Right cardiac atrium (tissue), 5 donors: ENCODE data around the gene SENP6. TPM values are rescaled to one million over a fixed set of nuclear protein-coding genes. Genes with fewer than 3 reads are reported as not detected.

ENCODE experiments used
- ATAC-seq, 2 donors: fragments of 200-7000 bp; cut with Tn5 transposase; one replicate each; pipeline versions ENCODE4 v1.8.0 to v1.9.1; 2020; ENCODE audit warnings: moderate library complexity in 2 of 2, mild to moderate bottlenecking in 1 of 2
- DNase-seq, 3 donors: peaks; one replicate each; pipeline ENCODE4 v3.0.0-alpha.2; 2020
- H3K27ac ChIP-seq: one replicate; pipeline ENCODE4 v1.5.1; 2013; ENCODE audit warnings: mild to moderate bottlenecking, low read length, control low read depth, moderate library complexity
- H3K27me3 ChIP-seq: one replicate; pipeline ENCODE4 v1.6.1; 2013; ENCODE audit not compliant: control insufficient read depth, insufficient read depth
- H3K4me1 ChIP-seq: one replicate; pipeline ENCODE4 v1.6.1; 2013; ENCODE audit warnings: low read length; ENCODE audit not compliant: control insufficient read depth, insufficient read depth
- H3K4me3 ChIP-seq: one replicate; pipeline ENCODE4 v1.5.1; 2013; ENCODE audit warnings: low read length, control low read depth
- H3K9me3 ChIP-seq: one replicate; pipeline ENCODE4 v1.6.1; 2013; ENCODE audit warnings: low read length; ENCODE audit not compliant: control insufficient read depth
- WGBS: extraction: QIAGEN DNeasy Blood & Tissue Kit; methylation state at CpG from one replicate; pipeline ENCODE4 v1.1.7; 2013; 5-methylcytosine and 5-hydroxymethylcytosine counted together
- intact Hi-C, 4 donors: fragments of 100-400 bp; cut with DNase I; formaldehyde crosslinking; loops; one replicate each; pipeline versions ENCODE4 v1.11.0 to v1.14.0; 2022 to 2023
- polyA plus RNA-seq: library from polyadenylated mRNA; stranded (reverse); fragments of 200-250 nt; gene quantifications from one replicate; pipeline ENCODE4 v1.2.3, GENCODE V29; 2013
- total RNA-seq, 4 donors: library from RNA; stranded (reverse); fragmentation: NEBNext Ultra II Directional; extraction: Animal tissue kit (Norgen Biotek cat#: 25700); gene quantifications; one replicate each; pipeline ENCODE4 v1.2.1, GENCODE V29; 2021
- donor health status: healthy with polysubstance abuse.
- donor health status: DM: no; HTN: yes; CAD: no.
- donor health status: DM: no; HTN: no; CAD: no.
- donor health status: DM: no; HTN: yes; CAD: no; lungs with severe emphysema.
- donor health status: DM: yes; HTN: yes; CAD: no.

Gene SENP6
- total and polyA plus RNA-seq, 5 donors = 23.0 to 76.5 (median 63.3) TPM

DNA sequence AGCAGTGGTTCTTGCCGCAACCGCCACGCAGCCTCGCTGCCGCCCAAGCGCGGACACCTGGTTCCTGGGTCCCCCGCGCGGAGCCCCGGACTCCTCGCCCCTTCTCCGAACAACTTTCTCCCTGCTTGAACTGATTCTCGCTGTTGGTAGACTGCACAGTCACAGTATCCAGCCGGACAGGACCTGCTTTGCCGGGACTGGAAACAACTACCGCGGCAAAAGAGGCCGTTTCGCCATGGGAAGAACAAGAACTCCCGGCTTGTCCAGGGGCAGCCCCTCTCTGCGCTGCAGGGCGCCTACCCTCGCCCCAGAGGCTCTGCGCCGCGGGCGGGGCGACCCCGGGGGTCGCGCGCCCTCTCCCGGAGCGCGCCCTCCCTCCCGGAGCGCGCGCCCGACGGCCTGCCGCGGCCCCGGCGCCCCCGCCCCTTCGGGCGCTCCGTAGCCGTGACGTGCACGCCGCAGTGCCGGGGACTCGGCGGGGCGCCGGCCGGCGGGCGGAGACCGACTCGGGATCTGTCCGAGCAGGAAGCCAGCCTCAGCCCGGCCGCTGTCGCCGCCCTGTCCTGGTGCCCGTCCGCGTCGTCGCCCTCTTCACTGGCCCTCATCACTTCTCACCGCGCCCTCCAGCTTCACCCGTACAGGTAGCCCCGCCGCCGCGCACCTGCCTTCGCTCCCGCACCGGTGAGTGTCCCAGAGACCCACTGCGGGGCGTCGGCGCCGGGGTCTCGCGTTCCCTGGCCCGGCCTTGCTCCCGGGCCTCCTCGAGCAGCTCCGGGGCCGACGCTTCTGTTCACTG, 147.3 kb downstream of the SENP6 start, which contains the start of gene MYO6:
Gene MYO6, plus strand, starts transcription at position 497 of the 796 bp plus-strand sequence. CDS start 68,309 bp downstream, outside the sequence.
- DNase-seq (peak; percentile 80 to 91 (median 91)), ATAC-seq (peak; percentile 98)
- peak within 1 kb of the TSS; percentile 92 for H3K4me3 ChIP-seq
- peak within 1 kb of the TSS; percentile 59 for H3K27ac ChIP-seq
- no peaks in the 10 kb centered on the region for H3K27me3 ChIP-seq
- H3K4me1 ChIP-seq = no peaks in the 10 kb centered on the region
- H3K9me3 ChIP-seq = no peaks in the 10 kb centered on the region
- WGBS = under 1% methylated on average over 94 of the region's 97 CpGs
- intact Hi-C loops = no loop called here

DNA sequence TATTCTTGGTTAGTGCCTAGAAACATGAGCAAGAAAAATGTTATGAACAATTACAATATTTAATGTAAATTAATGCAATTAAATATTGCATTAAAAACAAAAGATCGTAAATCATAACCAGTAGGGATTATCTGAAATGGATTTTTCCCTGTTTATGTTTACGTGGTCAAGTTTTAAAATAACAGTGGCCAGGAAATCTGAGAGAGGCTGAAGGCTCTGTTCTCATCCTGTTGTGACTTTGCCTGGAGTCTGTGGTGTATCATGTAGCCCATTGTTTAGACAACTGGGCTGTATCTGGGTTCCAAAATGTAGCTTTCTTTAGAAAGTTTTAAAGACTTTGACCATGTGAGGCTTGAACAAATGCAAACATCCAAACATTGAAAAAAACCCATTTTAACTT, 149.8 kb downstream of the SENP6 start:
- H3K27ac ChIP-seq = no peak overlapping the region
- no peaks in the 10 kb centered on the region for H3K27me3 ChIP-seq
- ATAC-seq (no peak), DNase-seq (no peak)
- H3K4me1 ChIP-seq = no peaks in the 10 kb centered on the region
- H3K9me3 ChIP-seq = no peaks in the 10 kb centered on the region
- intact Hi-C loops = no loop called here
- no peak overlapping the region for H3K4me3 ChIP-seq
- 67% methylated on average over 2 of the region's 2 CpGs for WGBS

DNA sequence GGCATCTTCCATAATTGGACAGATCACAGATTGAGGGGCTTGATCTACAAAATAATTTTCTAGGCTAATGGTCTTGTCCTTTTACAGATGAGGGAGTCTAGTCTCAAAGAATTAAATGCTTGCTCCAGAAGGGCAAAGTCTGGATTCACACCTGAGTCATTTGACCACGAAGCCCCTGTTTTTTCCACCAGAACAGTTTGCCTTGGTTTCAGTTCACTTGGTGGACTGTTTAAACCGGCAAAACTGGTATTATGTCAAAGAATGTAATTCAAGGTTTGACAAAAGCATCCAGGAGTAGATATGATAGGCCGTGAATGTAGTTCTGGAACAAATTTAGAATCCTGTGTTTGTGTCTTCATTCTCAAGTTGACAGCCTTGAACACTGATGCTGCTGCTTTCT, 150.7 kb downstream of the SENP6 start:
- ATAC-seq (no peak), DNase-seq (no peak)
- no peaks in the 10 kb centered on the region for H3K4me1 ChIP-seq
- intact Hi-C loops = no loop called here
- no peak overlapping the region for H3K27ac ChIP-seq
- no peaks in the 10 kb centered on the region for H3K9me3 ChIP-seq
- H3K27me3 ChIP-seq = no peaks in the 10 kb centered on the region
- H3K4me3 ChIP-seq = no peak overlapping the region
- WGBS = 72% methylated on average over 3 of the region's 3 CpGs

DNA sequence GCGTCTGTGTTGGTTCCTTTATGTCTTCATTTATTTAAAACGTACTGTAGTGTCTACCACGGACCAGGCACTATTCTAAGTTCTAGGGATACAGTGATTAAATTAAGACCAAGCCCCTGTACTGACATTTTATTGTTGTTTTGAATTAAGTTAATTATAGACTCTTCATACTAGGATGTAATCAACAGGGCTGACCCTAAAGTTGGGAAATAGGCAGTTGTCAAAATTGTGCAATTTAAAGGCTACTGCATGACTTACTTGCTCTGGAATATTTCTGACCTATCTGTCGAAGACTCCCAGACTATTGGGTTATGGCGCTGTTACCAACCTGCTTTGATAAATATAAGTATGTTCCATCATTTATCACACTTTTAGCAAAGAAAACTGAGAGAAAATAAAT, 154.0 kb downstream of the SENP6 start:
- no peak overlapping the region for H3K4me3 ChIP-seq
- WGBS = 88% methylated on average over 5 of the region's 5 CpGs
- H3K9me3 ChIP-seq = no peaks in the 10 kb centered on the region
- no peaks in the 10 kb centered on the region for H3K4me1 ChIP-seq
- H3K27ac ChIP-seq = no peak overlapping the region
- H3K27me3 ChIP-seq = no peaks in the 10 kb centered on the region
- intact Hi-C loops = no loop called here
- ATAC-seq (no peak), DNase-seq (no peak)

DNA sequence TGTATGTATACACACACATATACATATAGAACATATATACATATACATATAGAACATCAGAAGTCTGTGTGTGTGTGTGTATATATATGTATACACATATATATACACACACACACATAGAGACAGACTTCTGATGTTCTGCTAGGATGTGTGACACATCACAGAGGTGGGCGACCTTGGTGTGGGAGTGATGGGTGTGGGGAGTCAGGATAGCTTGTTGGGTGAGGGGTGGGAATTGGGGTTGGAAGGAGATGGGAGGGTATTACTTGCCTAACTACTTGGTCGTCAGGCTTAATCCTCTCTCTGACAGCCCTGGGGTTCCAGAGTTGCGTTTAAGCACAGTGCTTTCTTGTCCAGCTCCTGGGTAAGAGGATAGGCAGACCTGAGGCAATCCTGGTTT, 155.6 kb downstream of the SENP6 start:
- ATAC-seq (no peak), DNase-seq (no peak)
- no peaks in the 10 kb centered on the region for H3K9me3 ChIP-seq
- H3K4me1 ChIP-seq = no peaks in the 10 kb centered on the region
- no peak overlapping the region for H3K4me3 ChIP-seq
- WGBS = 93% methylated on average over 3 of the region's 3 CpGs
- no peaks in the 10 kb centered on the region for H3K27me3 ChIP-seq
- no peak overlapping the region for H3K27ac ChIP-seq
- intact Hi-C loops = no loop called here

DNA sequence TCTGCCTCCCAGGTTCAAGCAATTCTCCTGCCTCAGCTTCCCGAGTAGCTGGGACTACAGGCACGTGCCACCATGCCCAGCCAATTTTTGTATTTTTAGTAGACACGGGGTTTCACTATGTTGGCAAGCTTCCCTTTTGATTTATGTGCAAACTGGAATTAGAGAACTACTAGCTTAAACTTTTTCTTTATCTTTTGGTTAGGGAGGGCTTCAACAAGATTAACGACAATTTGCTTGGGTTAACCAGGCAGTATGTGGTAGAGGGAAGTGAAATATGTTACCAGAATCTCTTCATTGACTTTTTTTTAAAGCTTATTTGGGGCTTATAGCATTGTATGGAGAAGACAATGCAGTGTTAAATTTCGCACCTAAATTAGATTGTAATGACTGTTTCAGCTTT, 156.4 kb downstream of the SENP6 start:
- Histone ChIP-seq H3K27me3 (no peaks in the 10 kb centered on the region), H3K4me3 (no peak overlapping the region), H3K9me3 (no peaks in the 10 kb centered on the region), H3K27ac (no peak overlapping the region), H3K4me1 (no peaks in the 10 kb centered on the region)
- DNase-seq = no peak
- intact Hi-C loops = no loop called here
- WGBS = 69% methylated on average over 5 of the region's 5 CpGs
- no peak for ATAC-seq

DNA sequence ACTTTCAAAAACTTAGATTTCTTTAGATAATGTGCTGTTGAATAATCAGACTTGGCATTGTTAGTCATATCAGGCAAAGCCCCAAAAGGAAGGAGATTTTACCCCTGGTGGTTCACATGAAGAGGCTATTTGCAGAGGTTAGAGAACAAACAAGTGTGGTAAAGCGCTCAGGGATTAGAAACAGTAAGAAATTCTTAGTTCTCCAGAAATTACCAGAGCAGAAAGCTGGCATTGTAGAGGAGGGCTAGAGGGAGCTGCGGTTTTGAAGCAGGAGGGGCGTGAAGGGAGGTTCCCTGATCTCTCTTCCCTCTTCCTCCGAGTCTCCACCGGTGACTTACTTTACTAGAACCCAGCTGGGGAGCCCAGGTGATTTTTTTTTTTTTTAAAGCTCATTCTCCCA, 157.5 kb downstream of the SENP6 start:
- H3K9me3 ChIP-seq = no peaks in the 10 kb centered on the region
- H3K27ac ChIP-seq = no peak overlapping the region
- ATAC-seq (no peak), DNase-seq (no peak)
- WGBS = 63% methylated on average over 5 of the region's 5 CpGs
- H3K4me3 ChIP-seq = no peak overlapping the region
- H3K4me1 ChIP-seq = no peaks in the 10 kb centered on the region
- intact Hi-C loops = no loop called here
- no peaks in the 10 kb centered on the region for H3K27me3 ChIP-seq

DNA sequence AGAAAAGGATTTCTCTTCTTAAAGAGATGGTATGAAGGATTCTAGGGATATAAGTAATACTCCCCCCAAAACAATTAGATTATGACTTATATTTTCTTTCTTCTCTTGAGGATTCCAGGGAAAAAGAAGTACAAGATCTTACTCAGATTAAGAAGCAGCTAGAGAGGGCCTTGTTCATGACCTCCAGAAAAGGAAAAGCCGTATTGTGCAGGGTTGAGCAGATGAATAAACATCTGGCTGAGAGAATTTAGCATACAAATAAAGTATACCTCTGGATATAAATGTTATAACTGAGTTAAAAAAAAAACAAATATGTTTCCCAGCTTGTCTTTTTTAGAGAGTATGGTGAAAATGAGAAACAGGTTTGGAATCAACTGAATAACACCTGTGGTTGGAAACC, 158.6 kb downstream of the SENP6 start:
- ATAC-seq (no peak), DNase-seq (no peak)
- Histone ChIP-seq H3K4me1 (no peaks in the 10 kb centered on the region), H3K4me3 (no peak overlapping the region), H3K9me3 (no peaks in the 10 kb centered on the region), H3K27me3 (no peaks in the 10 kb centered on the region), H3K27ac (no peak overlapping the region)
- 78% methylated on average over 1 of the region's 1 CpG for WGBS
- intact Hi-C loops = no loop called here

DNA sequence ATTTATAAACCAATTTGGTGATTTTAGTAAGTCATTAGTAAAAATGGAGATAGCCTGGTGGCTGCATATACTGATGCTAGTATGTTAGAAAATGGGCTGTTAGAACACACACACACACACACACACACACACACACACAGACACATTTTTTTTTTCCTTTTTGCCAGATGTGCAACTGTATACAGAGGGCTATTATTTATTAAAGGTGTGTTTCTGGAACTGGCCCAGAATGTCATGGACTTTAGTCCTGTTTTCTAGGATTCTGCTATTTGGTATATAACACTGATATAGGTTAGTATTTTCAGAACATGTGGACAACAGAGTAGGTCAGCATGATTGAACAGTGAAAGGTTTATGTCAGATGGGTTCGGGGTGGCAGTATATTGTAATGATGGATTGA, 159.8 kb downstream of the SENP6 start:
- DNase-seq = no peak
- H3K27ac ChIP-seq = no peak overlapping the region
- WGBS = 98% methylated on average over 1 of the region's 1 CpG
- ATAC-seq = no peak
- no peaks in the 10 kb centered on the region for H3K9me3 ChIP-seq
- no peak overlapping the region for H3K4me3 ChIP-seq
- intact Hi-C loops = no loop called here
- no peaks in the 10 kb centered on the region for H3K27me3 ChIP-seq
- H3K4me1 ChIP-seq = no peaks in the 10 kb centered on the region

DNA sequence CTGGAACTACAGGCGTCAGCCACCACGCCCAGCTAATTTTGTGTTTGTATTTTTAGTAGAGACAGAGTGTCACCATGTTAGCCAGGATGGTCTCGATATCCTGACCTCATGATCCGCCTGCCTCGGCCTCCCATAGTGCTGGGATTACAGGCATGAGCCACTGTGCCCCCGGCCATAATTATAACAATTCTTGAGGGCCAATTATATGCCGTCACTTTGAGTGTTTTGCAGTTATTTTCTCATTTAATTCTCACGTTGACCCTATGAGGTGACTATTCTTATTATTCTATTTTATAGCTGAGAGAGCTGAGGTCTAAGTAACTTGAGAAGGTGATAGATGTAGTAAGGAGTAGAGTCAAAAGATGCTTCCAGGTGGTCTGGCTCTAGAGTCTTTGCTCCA, 160.4 kb downstream of the SENP6 start:
- WGBS = 96% methylated on average over 8 of the region's 8 CpGs
- no peak overlapping the region for H3K4me3 ChIP-seq
- H3K27me3 ChIP-seq = no peaks in the 10 kb centered on the region
- H3K9me3 ChIP-seq = no peaks in the 10 kb centered on the region
- no peak for DNase-seq
- no peak for ATAC-seq
- intact Hi-C loops = no loop called here
- no peaks in the 10 kb centered on the region for H3K4me1 ChIP-seq
- H3K27ac ChIP-seq = no peak overlapping the region

DNA sequence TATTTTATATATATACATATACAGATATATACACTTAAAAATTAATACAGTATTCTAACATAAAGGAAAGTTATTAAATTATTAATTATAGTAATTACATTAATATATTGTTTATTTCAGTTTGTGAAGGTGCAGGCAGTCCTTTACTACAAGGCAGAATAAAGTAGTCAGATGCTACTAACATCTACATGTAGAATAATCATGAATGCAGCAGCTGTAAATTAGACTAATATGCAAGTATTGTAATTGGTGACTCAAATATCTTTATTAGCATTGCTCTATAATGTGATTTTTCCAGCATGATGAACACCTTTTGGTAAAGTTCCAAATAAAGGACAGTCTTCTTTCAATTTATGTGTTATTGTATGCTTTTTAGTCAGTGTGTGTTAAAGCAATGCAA, 164.7 kb downstream of the SENP6 start:
- H3K4me1 ChIP-seq = no peaks in the 10 kb centered on the region
- no peak overlapping the region for H3K27ac ChIP-seq
- no peaks in the 10 kb centered on the region for H3K27me3 ChIP-seq
- no peak overlapping the region for H3K4me3 ChIP-seq
- intact Hi-C loops = no loop called here
- ATAC-seq (no peak), DNase-seq (no peak)
- H3K9me3 ChIP-seq = no peaks in the 10 kb centered on the region
